Common myeloid progenitor, CD34-positive (primary cell): ENCODE data around the gene COL23A1.

Experiments used
- CTCF ChIA-PET: fragments of 350-600 bp; sonication (Branson Sonifier 250); formaldehyde crosslinking; loops from one replicate; lab custom pipeline; 2021; ENCODE audit warnings: antibody characterized with exemption; lab: Charles Lee
- POLR2A ChIA-PET: fragments of 350-600 bp; sonication (Branson Sonifier 250); formaldehyde crosslinking; loops from one replicate; lab custom pipeline; 2021; ENCODE audit warnings: antibody characterized with exemption; lab: Charles Lee
- DNase-seq, 3 donors: peaks; one replicate each; pipeline versions ENCODE4 v3.0.0 to v3.0.0-alpha.2; 2013
- H3K27ac ChIP-seq, 2 experiments: 1 replicate in 1 of 2; 2 replicates in 1 of 2; pipeline ENCODE4 v1.7.0; 2013; ENCODE audit warnings: inconsistent platforms in 2 of 2, low read length in 2 of 2, mild to moderate bottlenecking in 2 of 2, low read depth in 1 of 2, moderate library complexity in 1 of 2; ENCODE audit not compliant: severe bottlenecking in 2 of 2, insufficient read depth in 1 of 2, poor library complexity in 1 of 2
- H3K27me3 ChIP-seq, 5 experiments: replicated peaks in 2 of 5; 1 replicate in 3 of 5; 2 replicates in 2 of 5; pipeline versions ENCODE4 v1.6.1 to v1.7.0; 2013; ENCODE audit warnings: low read length in 4 of 5, mild to moderate bottlenecking in 2 of 5, moderate library complexity in 2 of 5, inconsistent platforms in 1 of 5; ENCODE audit not compliant: insufficient read depth in 5 of 5, control insufficient read depth in 4 of 5
- H3K36me3 ChIP-seq, 4 experiments: 1 replicate in 2 of 4; 2 replicates in 2 of 4; pipeline versions ENCODE4 v1.6.1 to v1.7.0; 2013; ENCODE audit warnings: low read length in 3 of 4, control low read depth in 1 of 4, mild to moderate bottlenecking in 1 of 4; ENCODE audit not compliant: control insufficient read depth in 4 of 4, insufficient read depth in 4 of 4
- H3K4me1 ChIP-seq, 4 experiments: 1 replicate in 3 of 4; 2 replicates in 1 of 4; pipeline versions ENCODE4 v1.6.1 to v1.7.1; 2013; ENCODE audit warnings: low read length in 3 of 4, mild to moderate bottlenecking in 3 of 4, control low read depth in 1 of 4, inconsistent platforms in 1 of 4, moderate library complexity in 1 of 4; ENCODE audit not compliant: control insufficient read depth in 4 of 4, insufficient read depth in 4 of 4; ENCODE audit errors: control extremely low read depth in 1 of 4
- H3K4me3 ChIP-seq, 7 experiments: 1 replicate in 4 of 7; 2 replicates in 3 of 7; pipeline versions ENCODE4 v1.5.1 to v1.7.0; 2013; ENCODE audit warnings: mild to moderate bottlenecking in 7 of 7, low read length in 6 of 7, moderate library complexity in 6 of 7, inconsistent platforms in 2 of 7, low read depth in 2 of 7, control low read depth in 1 of 7; ENCODE audit not compliant: insufficient read depth in 4 of 7, control insufficient read depth in 1 of 7; ENCODE audit errors: extremely low read depth in 1 of 7
- H3K9me3 ChIP-seq, 5 experiments: 1 replicate in 4 of 5; 2 replicates in 1 of 5; pipeline versions ENCODE4 v1.6.1 to v1.7.1; 2013; ENCODE audit warnings: low read length in 4 of 5, mild to moderate bottlenecking in 2 of 5, inconsistent platforms in 1 of 5, low read depth in 1 of 5, moderate library complexity in 1 of 5; ENCODE audit not compliant: control insufficient read depth in 4 of 5, insufficient read depth in 2 of 5; ENCODE audit errors: control extremely low read depth in 1 of 5
- WGBS: methylation state at CpG from one replicate; pipeline ENCODE4 v1.1.5; 2013; ENCODE audit not compliant: insufficient coverage; 5-methylcytosine and 5-hydroxymethylcytosine counted together

The COL23A1 gene

DNA sequence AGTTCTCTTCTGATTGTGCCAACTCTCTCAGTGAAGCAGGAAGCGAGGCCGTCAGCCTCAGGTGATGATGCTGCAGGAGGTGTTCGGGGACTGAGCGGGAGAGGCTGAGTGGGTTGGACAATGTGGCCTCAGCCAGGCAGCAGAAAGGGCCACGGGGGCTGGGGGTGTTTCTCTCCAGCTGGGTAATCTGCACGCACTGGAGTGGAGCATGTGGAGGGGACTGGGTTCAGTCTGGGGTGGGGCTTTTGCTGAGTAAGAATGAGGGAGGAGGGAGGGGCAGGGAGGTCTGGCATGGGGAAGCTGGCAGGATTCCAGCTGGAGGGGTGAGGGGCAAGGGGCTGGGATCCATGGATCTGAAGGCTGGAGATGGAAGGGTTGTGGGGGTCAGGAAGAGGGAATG lies 296.8 kb downstream of the COL23A1 start:
- Histone ChIP-seq H3K27me3 (peaks cover 0 to 7% (median 0%) of the 10 kb centered on the region in 5 experiments), H3K36me3 (no peaks in the 10 kb centered on the region), H3K27ac (no peak overlapping the region), H3K4me1 (peaks cover 0 to 3% (median 0%) of the 10 kb centered on the region in 4 experiments), H3K4me3 (no peak overlapping the region), H3K9me3 (peaks cover 0 to 3% (median 0%) of the 10 kb centered on the region in 5 experiments)
- ChIA-PET CTCF (no interaction called here), POLR2A (no interaction called here)
- no peak for DNase-seq
- 64% methylated on average over 4 of the region's 6 CpGs for WGBS

DNA sequence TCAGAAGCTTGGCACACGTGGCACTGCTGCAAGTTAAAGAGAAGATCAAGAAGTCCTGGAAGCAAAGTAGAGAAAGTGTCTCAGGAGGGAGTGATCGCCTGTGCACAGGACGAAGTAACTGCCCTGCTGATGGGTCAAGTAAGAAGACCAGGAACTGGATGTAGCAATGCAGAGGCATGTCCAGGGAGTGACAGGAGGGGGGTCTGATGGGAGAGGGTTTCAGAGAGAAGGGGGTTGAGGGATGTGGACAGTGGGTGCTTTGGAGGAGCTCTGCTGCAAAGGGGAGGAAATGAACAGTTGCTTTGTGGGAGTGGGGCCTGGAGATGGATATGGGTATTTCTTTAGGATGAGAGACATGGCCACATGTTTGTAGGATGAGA lies 297.4 kb downstream of the COL23A1 start:
- H3K36me3 ChIP-seq = no peaks in the 10 kb centered on the region
- H3K27ac ChIP-seq = no peak overlapping the region
- H3K4me1 ChIP-seq = peaks cover 0 to 4% (median 0%) of the 10 kb centered on the region in 4 experiments
- 98% methylated on average over 3 of the region's 3 CpGs for WGBS
- DNase-seq = no peak
- H3K9me3 ChIP-seq = peaks cover 0 to 3% (median 0%) of the 10 kb centered on the region in 5 experiments
- CTCF ChIA-PET = no interaction called here
- POLR2A ChIA-PET = no interaction called here
- H3K27me3 ChIP-seq = peaks cover 0 to 7% (median 0%) of the 10 kb centered on the region in 5 experiments
- H3K4me3 ChIP-seq = no peak overlapping the region

DNA sequence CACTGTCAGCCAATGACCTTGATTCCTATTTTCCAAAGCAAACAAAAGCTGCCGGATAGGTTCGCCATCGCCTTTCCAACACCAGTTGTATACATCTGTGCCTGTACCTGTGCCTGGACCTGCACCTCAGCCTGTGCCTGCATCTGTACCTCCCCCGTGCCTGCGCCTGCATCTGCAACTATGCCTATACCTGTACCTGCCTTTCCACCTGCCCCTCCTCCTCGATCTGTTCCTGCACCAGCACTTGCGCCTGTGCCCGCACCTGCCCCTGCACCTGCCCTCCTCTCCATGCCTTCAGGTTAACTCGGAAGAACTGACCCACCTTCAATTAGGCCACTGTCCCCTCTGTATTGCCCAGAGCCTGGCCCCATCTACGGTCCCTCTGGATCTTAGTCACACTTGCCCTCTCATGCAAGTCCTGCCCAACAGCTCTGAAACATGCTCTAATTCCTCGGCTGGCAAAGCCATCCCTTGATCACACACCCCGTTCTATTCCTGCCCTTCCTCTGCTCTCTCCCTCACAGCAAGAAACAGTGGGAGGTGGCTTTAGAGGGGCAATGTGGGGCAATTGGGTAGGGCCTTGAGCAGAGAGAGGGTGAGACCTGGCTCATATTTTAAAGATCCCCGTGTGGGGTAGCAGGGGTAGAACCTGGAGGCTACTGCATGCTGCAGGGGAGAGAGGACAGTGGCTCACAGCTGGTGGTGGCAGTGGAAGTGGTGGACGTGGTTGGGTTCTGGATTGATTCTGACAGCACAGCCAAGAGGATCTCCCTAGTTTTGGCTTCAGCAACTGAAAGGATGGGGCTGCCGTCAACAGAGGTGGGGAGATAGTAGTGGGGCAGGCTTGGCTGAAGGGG lies 298.0 kb downstream of the COL23A1 start:
- POLR2A ChIA-PET = no interaction called here
- CTCF ChIA-PET = no interaction called here
- H3K4me3 ChIP-seq = no peak overlapping the region
- WGBS = 98% methylated on average over 15 of the region's 15 CpGs
- H3K4me1 ChIP-seq = peaks cover 0 to 4% (median 0%) of the 10 kb centered on the region in 4 experiments
- DNase-seq = no peak
- peaks cover 0 to 3% (median 0%) of the 10 kb centered on the region in 5 experiments for H3K9me3 ChIP-seq
- H3K27me3 ChIP-seq = peaks cover 0 to 7% (median 0%) of the 10 kb centered on the region in 5 experiments
- H3K36me3 ChIP-seq = no peaks in the 10 kb centered on the region
- H3K27ac ChIP-seq = no peak overlapping the region

DNA sequence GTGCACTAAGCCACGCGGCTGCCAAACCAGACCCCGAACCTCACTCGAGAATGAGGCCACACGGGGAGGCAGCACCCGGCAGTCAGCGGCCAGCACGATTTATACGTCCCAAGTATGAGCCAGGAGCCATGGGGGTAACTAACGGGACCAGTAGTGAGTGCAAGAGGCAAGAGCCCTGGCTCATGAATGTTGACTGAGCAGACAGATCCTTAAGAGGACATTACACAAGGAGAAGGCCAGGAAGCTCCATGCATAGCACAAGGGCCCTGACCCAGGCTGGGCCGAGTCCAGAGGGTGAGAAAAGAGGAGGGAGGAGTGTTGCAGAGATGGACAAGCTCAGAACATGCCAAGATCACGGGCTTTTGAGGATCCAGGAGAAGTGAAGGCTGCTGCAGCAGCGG lies 299.0 kb downstream of the COL23A1 start:
- Histone ChIP-seq H3K4me3 (no peak overlapping the region), H3K27ac (no peak overlapping the region), H3K9me3 (peaks cover 0 to 3% (median 0%) of the 10 kb centered on the region in 5 experiments), H3K36me3 (no peaks in the 10 kb centered on the region), H3K27me3 (peaks cover 0 to 7% (median 0%) of the 10 kb centered on the region in 5 experiments), H3K4me1 (peaks cover 0 to 4% (median 0%) of the 10 kb centered on the region in 4 experiments)
- 76% methylated on average over 10 of the region's 13 CpGs for WGBS
- DNase-seq = no peak
- ChIA-PET POLR2A (no interaction called here), CTCF (interaction anchor here (0.8 kb wide), 1 partner anchor 108 kb away, joined by 3 read pairs; no protein-coding TSS in a partner anchor)

DNA sequence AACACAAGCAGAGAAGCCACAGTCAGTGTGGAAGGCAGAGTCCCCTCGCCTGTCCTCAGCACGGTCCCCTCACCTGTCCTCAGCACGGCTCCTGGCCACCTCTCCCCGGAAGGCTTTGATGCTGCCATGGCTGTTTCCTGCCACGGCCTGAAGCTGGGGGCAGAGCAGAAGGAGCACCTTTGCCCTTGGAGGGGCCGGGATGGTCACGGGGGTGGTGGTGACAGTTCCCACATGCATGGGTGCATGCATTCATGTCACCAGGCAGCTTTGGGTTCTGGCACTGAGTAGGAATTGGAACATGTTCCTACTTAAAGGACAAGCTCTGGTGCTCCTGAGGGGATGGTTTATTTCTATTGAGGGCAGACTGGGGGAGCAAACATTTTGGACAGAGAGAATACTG lies 299.8 kb downstream of the COL23A1 start:
- Histone ChIP-seq H3K27me3 (peaks cover 0 to 7% (median 0%) of the 10 kb centered on the region in 5 experiments), H3K27ac (no peak overlapping the region), H3K4me1 (peaks cover 0 to 4% (median 0%) of the 10 kb centered on the region in 4 experiments), H3K9me3 (no peaks in the 10 kb centered on the region), H3K36me3 (no peaks in the 10 kb centered on the region), H3K4me3 (no peak overlapping the region)
- POLR2A ChIA-PET = no interaction called here
- CTCF ChIA-PET = interaction anchor here (1.2 kb wide), 1 partner anchor 170 kb away, joined by 3 read pairs; no protein-coding TSS in a partner anchor
- no peak for DNase-seq
- 91% methylated on average over 6 of the region's 7 CpGs for WGBS

DNA sequence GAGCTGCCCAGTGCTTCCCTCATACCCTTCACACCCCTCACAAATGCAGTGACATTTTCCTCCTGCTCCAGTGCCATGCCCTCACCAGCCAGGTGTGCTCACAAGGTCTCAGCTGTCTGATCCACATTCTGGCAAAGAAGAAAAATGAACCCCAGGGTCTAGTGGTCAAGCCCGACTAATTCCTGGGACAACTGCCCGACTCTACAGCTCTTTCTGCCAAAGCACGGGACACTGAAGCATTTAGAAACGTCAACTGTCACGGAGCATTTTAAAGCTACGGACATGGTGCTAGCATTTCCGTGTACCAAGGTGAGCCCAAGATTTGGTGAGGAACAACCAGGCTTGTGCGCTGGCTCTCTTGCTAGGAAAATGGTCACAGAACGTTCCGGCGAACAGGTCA lies 300.8 kb downstream of the COL23A1 start:
- Histone ChIP-seq H3K27ac (no peak overlapping the region), H3K36me3 (no peaks in the 10 kb centered on the region), H3K4me3 (no peak overlapping the region), H3K4me1 (peaks cover 0 to 4% (median 0%) of the 10 kb centered on the region in 4 experiments), H3K27me3 (peaks cover 0 to 7% (median 0%) of the 10 kb centered on the region in 5 experiments), H3K9me3 (no peaks in the 10 kb centered on the region)
- POLR2A ChIA-PET = no interaction called here
- no peak for DNase-seq
- WGBS = 91% methylated on average over 11 of the region's 11 CpGs
- CTCF ChIA-PET = interaction anchor here (1.2 to 1.5 kb wide), 2 partner anchors 9 to 171 kb away, joined by 3 to 4 read pairs; no protein-coding TSS in a partner anchor
